Activated gamma-delta T cell (primary cell): Measurements from ENCODE around the gene DHX16.
"Not testable (repeated sequence)": the region's sequence is repeated elsewhere in the genome, so short reads cannot be mapped to it uniquely, and the experiment has no call there.

ENCODE experiments used
- DNase-seq: peaks from one replicate; lab custom pipeline; 2025; lab: John Stamatoyannopoulos, UW
- total RNA-seq, 2 donors: gene quantifications; one replicate each; lab custom pipeline; 2026; lab: John Stamatoyannopoulos, UW

The DHX16 gene
- total RNA-seq = 111 to 125 reads per million in 2 donors

- DNase-seq = peak; percentile 38
Measured at GRCh38 chr6:30672445-30673253, at the start of gene DHX16. DHX16 (minus strand) TSS chr6:30673006; CDS start chr6:30672841, 165 bp downstream.

- not testable (repeated sequence) for DNase-seq
Measured at GRCh38 chr6:30722025-30722279, 49.1 kb upstream of the DHX16 start.

GRCh38 chr6:30721198-30722024, 48.6 kb upstream of the DHX16 start:
- peak; percentile 94 for DNase-seq

- peak; percentile 16 for DNase-seq
Measured at GRCh38 chr6:30720738-30721197, 48.0 kb upstream of the DHX16 start.

- DNase-seq = peak; percentile 86
Measured at GRCh38 chr6:30719791-30720737, 47.3 kb upstream of the DHX16 start, which contains the start of gene TUBB. TUBB (plus strand) TSS chr6:30720352; CDS start chr6:30720507, 155 bp downstream.

- DNase-seq = no peak
Measured at GRCh38 chr6:30719356-30719755, 46.5 kb upstream of the DHX16 start.

GRCh38 chr6:30717845-30718720, 45.3 kb upstream of the DHX16 start:
- not testable (repeated sequence) for DNase-seq

- peak; percentile 96 for DNase-seq
Measured at GRCh38 chr6:30717129-30717844, 44.5 kb upstream of the DHX16 start, which contains the start of gene MDC1. MDC1 (minus strand) TSS chr6:30717281; CDS start chr6:30715175, 2,106 bp downstream.

- no peak for DNase-seq
Measured at GRCh38 chr6:30716879-30717128, 44.0 kb upstream of the DHX16 start.

GRCh38 chr6:30714263-30714662, 41.5 kb upstream of the DHX16 start:
- no peak for DNase-seq

- no peak for DNase-seq
Measured at GRCh38 chr6:30712441-30712945, 39.7 kb upstream of the DHX16 start.

- DNase-seq = no peak
Measured at GRCh38 chr6:30711758-30712380, 39.1 kb upstream of the DHX16 start.

- DNase-seq = no peak
Measured at GRCh38 chr6:30709101-30709868, 36.5 kb upstream of the DHX16 start.

- no peak for DNase-seq
Measured at GRCh38 chr6:30707281-30707850, 34.6 kb upstream of the DHX16 start.

- no peak for DNase-seq
Measured at GRCh38 chr6:30705620-30706019, 32.8 kb upstream of the DHX16 start.

- no peak for DNase-seq
Measured at GRCh38 chr6:30703821-30704220, 31.0 kb upstream of the DHX16 start.

- no peak for DNase-seq
Measured at GRCh38 chr6:30703011-30703410, 30.2 kb upstream of the DHX16 start.

GRCh38 chr6:30700340-30700739, 27.5 kb upstream of the DHX16 start:
- no peak for DNase-seq
